Measurements from ENCODE around the gene SEMA4B.

SEMA4B gene

GRCh38 chr15:90207252-90207651 lies 6.1 kb downstream of the SEMA4B start:
- no peak for DNase-seq

- DNase-seq, result no peak
Measured at GRCh38 chr15:90208356-90208755, 7.2 kb downstream of the SEMA4B start.

GRCh38 chr15:90209591-90209990 lies 8.5 kb downstream of the SEMA4B start:
- no peak for DNase-seq

- no peak for DNase-seq
Measured at GRCh38 chr15:90210593-90210992, 9.5 kb downstream of the SEMA4B start.

GRCh38 chr15:90211009-90211408 lies 9.9 kb downstream of the SEMA4B start:
- no peak for DNase-seq

GRCh38 chr15:90211440-90212143 lies 10.5 kb downstream of the SEMA4B start:
- DNase-seq, result no peak

GRCh38 chr15:90212221-90213098 lies 11.3 kb downstream of the SEMA4B start:
- DNase-seq, result no peak

GRCh38 chr15:90213122-90213817 lies 12.1 kb downstream of the SEMA4B start:
- DNase-seq, result no peak

- no peak for DNase-seq
Measured at GRCh38 chr15:90213818-90214204, 12.7 kb downstream of the SEMA4B start.

GRCh38 chr15:90214553-90215196 lies 13.5 kb downstream of the SEMA4B start:
- DNase-seq, result no peak

GRCh38 chr15:90217671-90218394 lies 16.7 kb downstream of the SEMA4B start:
- DNase-seq, result no peak

- peak; percentile 24 for DNase-seq
Measured at GRCh38 chr15:90219421-90220141, 18.5 kb downstream of the SEMA4B start.

- peak; percentile 34 for DNase-seq
Measured at GRCh38 chr15:90221246-90221900, 20.2 kb downstream of the SEMA4B start.

- no peak for DNase-seq
Measured at GRCh38 chr15:90222547-90222946, 21.4 kb downstream of the SEMA4B start.

GRCh38 chr15:90223441-90224165 lies 22.5 kb downstream of the SEMA4B start:
- no peak for DNase-seq

GRCh38 chr15:90225047-90225446 lies 23.9 kb downstream of the SEMA4B start:
- DNase-seq, result no peak

- DNase-seq, result no peak
Measured at GRCh38 chr15:90225504-90226234, 24.5 kb downstream of the SEMA4B start.

GRCh38 chr15:90227336-90227735 lies 26.2 kb downstream of the SEMA4B start:
- no peak for DNase-seq
